Keratinocyte (primary cell): ENCODE data around the gene MDGA2. TPM values are rescaled to one million over a fixed set of nuclear protein-coding genes. Genes with fewer than 3 reads are reported as not detected.

Experiments
- DNase-seq: peaks from one replicate; pipeline ENCODE4 v3.0.0-alpha.2; 2011; ENCODE audit warnings: low read depth, missing footprints, low spot score
- FAIRE-seq: peaks from 2 replicates; lab custom pipeline; 2011; peaks lifted over from hg19 to GRCh38; lab: Jason Lieb, UNC
- H2AFZ ChIP-seq: 2 replicates; pipeline ENCODE4 v1.6.0; 2012; ENCODE audit warnings: low read length, control low read depth, inconsistent platforms; ENCODE audit not compliant: control insufficient read depth
- H3K27ac ChIP-seq: 2 replicates; pipeline ENCODE4 v1.5.1; 2011; ENCODE audit warnings: low read length; ENCODE audit not compliant: control insufficient read depth, insufficient read depth
- H3K27me3 ChIP-seq: 3 replicates; pipeline ENCODE4 v1.6.0; 2011; ENCODE audit warnings: low read length; ENCODE audit not compliant: control insufficient read depth, insufficient read depth; ENCODE audit errors: extremely low read depth
- H3K36me3 ChIP-seq, 2 experiments: 2 replicates in 1 of 2; 3 replicates in 1 of 2; pipeline ENCODE4 v1.5.1; 2011; ENCODE audit warnings: low read length in 2 of 2, mild to moderate bottlenecking in 1 of 2; ENCODE audit not compliant: control insufficient read depth in 2 of 2, insufficient read depth in 2 of 2; ENCODE audit errors: extremely low read depth in 1 of 2
- H3K4me1 ChIP-seq: 3 replicates; pipeline ENCODE4 v1.5.1; 2011; ENCODE audit warnings: low read length; ENCODE audit not compliant: control insufficient read depth, insufficient read depth; ENCODE audit errors: extremely low read depth
- H3K4me2 ChIP-seq: 3 replicates; pipeline ENCODE4 v1.6.0; 2011; ENCODE audit warnings: low read depth, low read length; ENCODE audit not compliant: control insufficient read depth, insufficient read depth; ENCODE audit errors: extremely low read depth
- H3K4me3 ChIP-seq, 3 experiments: fragments of 200-600 bp in 1 of 3; sonication (generic) in 1 of 3; 2 replicates in 2 of 3; 3 replicates in 1 of 3; pipeline ENCODE4 v1.5.1; 2011 to 2016; ENCODE audit warnings: low read length in 3 of 3, mild to moderate bottlenecking in 3 of 3, control low read depth in 2 of 3, inconsistent platforms in 1 of 3, low read depth in 1 of 3, mixed read lengths in 1 of 3, mixed run types in 1 of 3, moderate library complexity in 1 of 3; ENCODE audit not compliant: control insufficient read depth in 2 of 3, insufficient read depth in 2 of 3; ENCODE audit errors: extremely low read depth in 1 of 3
- H3K79me2 ChIP-seq: 2 replicates; pipeline ENCODE4 v1.6.0; 2012; ENCODE audit warnings: low read length; ENCODE audit not compliant: control insufficient read depth, insufficient read depth
- H3K9ac ChIP-seq: 3 replicates; pipeline ENCODE4 v1.6.0; 2011; ENCODE audit warnings: low read length; ENCODE audit not compliant: control insufficient read depth, insufficient read depth; ENCODE audit errors: extremely low read depth
- H3K9me1 ChIP-seq: 3 replicates; pipeline ENCODE4 v1.6.0; 2011; ENCODE audit warnings: low read length; ENCODE audit not compliant: control insufficient read depth, insufficient read depth; ENCODE audit errors: extremely low read depth
- H3K9me3 ChIP-seq: 2 replicates; pipeline ENCODE4 v1.5.1; 2012; ENCODE audit warnings: low read depth, low read length; ENCODE audit not compliant: control insufficient read depth
- H4K20me1 ChIP-seq: 3 replicates; pipeline ENCODE4 v1.6.0; 2011; ENCODE audit warnings: low read length; ENCODE audit not compliant: control insufficient read depth, insufficient read depth; ENCODE audit errors: extremely low read depth
- EZH2 ChIP-seq: IDR thresholded peaks from one replicate; pipeline ENCODE4 v1.6.1; 2012; ENCODE audit warnings: inconsistent platforms, mild to moderate bottlenecking, low read length, moderate library complexity
- dilution Hi-C: fragments of 300-500 bp; cut with MboI; formaldehyde crosslinking; loops from one replicate; pipeline ENCODE4 v1.7.0; 2020; ENCODE audit warnings: low sequenced_read_pairs; ENCODE audit not compliant: extremely low pct_ligation_motif_present
- polyA plus RNA-seq, 5 experiments: library from polyadenylated mRNA; depleted of rRNA in 3 of 5; stranded (reverse) in 3 of 5; stranded (forward) in 1 of 5; unstranded in 1 of 5; fragments of >200 nt; gene quantifications; 1 replicate in 1 of 5; 2 replicates in 3 of 5; 3 replicates in 1 of 5; pipeline versions ENCODE4 v1.2.1 to v1.2.3, GENCODE V29; 2011 to 2012; ENCODE audit warnings: missing spikeins in 2 of 5, low read depth in 1 of 5, low replicate concordance in 1 of 5
- TF ChIP-seq, protein P1 (sequence below), 3 experiments: IDR thresholded peaks in 1 of 3; conservative IDR thresholded peaks in 1 of 3; optimal IDR thresholded peaks in 1 of 3; 2 replicates in 2 of 3; 3 replicates in 1 of 3; pipeline versions ENCODE3 to v1.5.1; 2011; ENCODE audit warnings: low read length in 3 of 3, mild to moderate bottlenecking in 3 of 3, moderate library complexity in 2 of 3, control low read depth in 1 of 3, inconsistent platforms in 1 of 3; ENCODE audit not compliant: insufficient read depth in 2 of 3; ENCODE audit errors: extremely low read depth in 1 of 3

MDGA2 gene
- polyA plus RNA-seq, 1 donor (not counting 4 experiments of a cell fraction or from before 2014, with no cell fraction given): not detected

GRCh38 chr14:47302121-47302520 lies 373.3 kb downstream of the MDGA2 start:
- Histone ChIP-seq H3K9me3 (no peaks in the 10 kb centered on the region), H3K9me1 (no peaks in the 10 kb centered on the region), H3K9ac (no peak overlapping the region), H3K4me2 (no peak overlapping the region), H3K27me3 (no peaks in the 10 kb centered on the region), H3K36me3 (no peaks in the 10 kb centered on the region), H3K79me2 (no peaks in the 10 kb centered on the region), H3K4me3 (no peak overlapping the region), H3K27ac (no peak overlapping the region), H2AFZ (no peak overlapping the region), H4K20me1 (no peaks in the 10 kb centered on the region), H3K4me1 (no peaks in the 10 kb centered on the region)
- no peak for DNase-seq
- FAIRE-seq: no peak
- dilution Hi-C loops: no loop called here
- no peak for TF ChIP-seq EZH2
- TF ChIP-seq, protein P1, sequence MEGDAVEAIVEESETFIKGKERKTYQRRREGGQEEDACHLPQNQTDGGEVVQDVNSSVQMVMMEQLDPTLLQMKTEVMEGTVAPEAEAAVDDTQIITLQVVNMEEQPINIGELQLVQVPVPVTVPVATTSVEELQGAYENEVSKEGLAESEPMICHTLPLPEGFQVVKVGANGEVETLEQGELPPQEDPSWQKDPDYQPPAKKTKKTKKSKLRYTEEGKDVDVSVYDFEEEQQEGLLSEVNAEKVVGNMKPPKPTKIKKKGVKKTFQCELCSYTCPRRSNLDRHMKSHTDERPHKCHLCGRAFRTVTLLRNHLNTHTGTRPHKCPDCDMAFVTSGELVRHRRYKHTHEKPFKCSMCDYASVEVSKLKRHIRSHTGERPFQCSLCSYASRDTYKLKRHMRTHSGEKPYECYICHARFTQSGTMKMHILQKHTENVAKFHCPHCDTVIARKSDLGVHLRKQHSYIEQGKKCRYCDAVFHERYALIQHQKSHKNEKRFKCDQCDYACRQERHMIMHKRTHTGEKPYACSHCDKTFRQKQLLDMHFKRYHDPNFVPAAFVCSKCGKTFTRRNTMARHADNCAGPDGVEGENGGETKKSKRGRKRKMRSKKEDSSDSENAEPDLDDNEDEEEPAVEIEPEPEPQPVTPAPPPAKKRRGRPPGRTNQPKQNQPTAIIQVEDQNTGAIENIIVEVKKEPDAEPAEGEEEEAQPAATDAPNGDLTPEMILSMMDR (optimal IDR thresholded peaks at IDR 0.05 in 1 of 3, IDR thresholded peaks at IDR 0.05 in 1 of 3, conservative IDR thresholded peaks at IDR 0.05 in 1 of 3; ENCODE audit: extremely low read depth in 1 of 3, insufficient read depth in 2 of 3, low read length in 3 of 3): no peak

GRCh38 chr14:47300796-47301195 lies 374.6 kb downstream of the MDGA2 start:
- H3K4me2 ChIP-seq: no peak overlapping the region

More at GRCh38 chr14:47300796-47301195, 374.6 kb downstream of the MDGA2 start:
- Histone ChIP-seq H3K9me3 (no peaks in the 10 kb centered on the region), H3K79me2 (no peaks in the 10 kb centered on the region), H3K4me3 (no peak overlapping the region), H3K27me3 (no peaks in the 10 kb centered on the region), H4K20me1 (no peaks in the 10 kb centered on the region), H3K9ac (no peak overlapping the region), H3K9me1 (no peaks in the 10 kb centered on the region), H3K36me3 (no peaks in the 10 kb centered on the region), H3K27ac (no peak overlapping the region), H2AFZ (no peak overlapping the region), H3K4me1 (no peaks in the 10 kb centered on the region)
- no peak for TF ChIP-seq EZH2
- TF ChIP-seq, protein P1 (optimal IDR thresholded peaks at IDR 0.05 in 1 of 3, IDR thresholded peaks at IDR 0.05 in 1 of 3, conservative IDR thresholded peaks at IDR 0.05 in 1 of 3; ENCODE audit: extremely low read depth in 1 of 3, insufficient read depth in 2 of 3, low read length in 3 of 3): no peak
- dilution Hi-C loops: no loop called here
- DNase-seq (no peak), FAIRE-seq (no peak)
